Colonic mucosa (tissue), 4 donors: ENCODE measurements around the gene TLR10. TPM values are rescaled to one million over a fixed set of nuclear protein-coding genes. Genes with fewer than 3 reads are reported as not detected.

Source experiments
- DNase-seq: peaks from one replicate; pipeline ENCODE4 v3.0.0-alpha.2; 2020
- H3K27ac ChIP-seq: fragments of 200-600 bp; one replicate; pipeline ENCODE4 v1.8.0; 2021
- H3K27me3 ChIP-seq: fragments of 200-600 bp; one replicate; pipeline ENCODE4 v1.8.0; 2021
- H3K36me3 ChIP-seq: fragments of 200-600 bp; one replicate; pipeline ENCODE4 v1.8.0; 2021
- H3K4me1 ChIP-seq: fragments of 200-600 bp; one replicate; pipeline ENCODE4 v1.8.0; 2021; ENCODE audit warnings: mild to moderate bottlenecking
- H3K4me3 ChIP-seq: fragments of 200-600 bp; one replicate; pipeline ENCODE4 v1.8.0; 2021
- H3K9ac ChIP-seq, 2 donors: one replicate each; pipeline ENCODE4 v1.7.0; 2013; ENCODE audit warnings: control low read depth in 2 of 2, low read depth in 2 of 2, low read length in 2 of 2
- H3K9me3 ChIP-seq: fragments of 200-600 bp; one replicate; pipeline ENCODE4 v1.8.0; 2021
- CTCF ChIP-seq: fragments of 200-600 bp; IDR thresholded peaks from one replicate; pipeline ENCODE4 v1.8.0; 2022; ENCODE audit warnings: antibody characterized with exemption, mild to moderate bottlenecking
- intact Hi-C: fragments of 100-400 bp; cut with DNase I; formaldehyde crosslinking; loops from one replicate; pipeline ENCODE4 v1.14.1; 2022
- total RNA-seq, 2 donors: library from RNA; stranded (reverse); fragmentation: NEBNext Ultra II Directional in 1 of 2; extraction: Animal tissue kit (Norgen Biotek cat#: 25700) in 1 of 2; gene quantifications; one replicate each; pipeline ENCODE4 v1.2.1, GENCODE V29; 2021
- donor health status: healthy.
- donor health status: DM: no; HTN: no; CAD: no.
- donor health status: DM: no; HTN: no; CAD: no.

TLR10 gene
- total RNA-seq, 2 donors from 2014 or later: 0.20 to 0.24 TPM

- intact Hi-C loops: no loop called here
- H3K4me3 ChIP-seq: no peak overlapping the region
- no peak for DNase-seq
- no peaks in the 10 kb centered on the region for H3K9me3 ChIP-seq
- H3K27me3 ChIP-seq: no peaks in the 10 kb centered on the region
- H3K27ac ChIP-seq: no peak overlapping the region
- TF ChIP-seq CTCF: no peak
- no peaks in the 10 kb centered on the region for H3K4me1 ChIP-seq
- no peaks in the 10 kb centered on the region for H3K36me3 ChIP-seq
- no peak overlapping the region for H3K9ac ChIP-seq
Observed at GRCh38 chr4:38785041-38785790, 2.4 kb upstream of the TLR10 start.

GRCh38 chr4:38784141-38784540 lies 1.4 kb upstream of the TLR10 start:
- no peak overlapping the region for H3K27ac ChIP-seq
- intact Hi-C loops: no loop called here
- DNase-seq: no peak
- no peak overlapping the region for H3K4me3 ChIP-seq
- no peaks in the 10 kb centered on the region for H3K9me3 ChIP-seq
- no peaks in the 10 kb centered on the region for H3K36me3 ChIP-seq
- H3K4me1 ChIP-seq: no peaks in the 10 kb centered on the region
- TF ChIP-seq CTCF: no peak
- no peak overlapping the region for H3K9ac ChIP-seq
- no peaks in the 10 kb centered on the region for H3K27me3 ChIP-seq

- H3K27ac ChIP-seq: no peak overlapping the region
- H3K27me3 ChIP-seq: no peaks in the 10 kb centered on the region
- intact Hi-C loops: no loop called here
- no peak for DNase-seq
- no peaks in the 10 kb centered on the region for H3K9me3 ChIP-seq
- TF ChIP-seq CTCF: no peak
- no peak overlapping the region for H3K9ac ChIP-seq
- H3K4me1 ChIP-seq: no peaks in the 10 kb centered on the region
- H3K36me3 ChIP-seq: no peaks in the 10 kb centered on the region
- no peak overlapping the region for H3K4me3 ChIP-seq
Observed at GRCh38 chr4:38783109-38783460, 295 bp upstream of the TLR10 start.

GRCh38 chr4:38781854-38782261 lies 932 bp downstream of the TLR10 start:
- no peaks in the 10 kb centered on the region for H3K4me1 ChIP-seq
- no peaks in the 10 kb centered on the region for H3K9me3 ChIP-seq
- no peak overlapping the region for H3K27ac ChIP-seq
- H3K9ac ChIP-seq: no peak overlapping the region
- no peaks in the 10 kb centered on the region for H3K27me3 ChIP-seq
- H3K4me3 ChIP-seq: no peak overlapping the region
- no peak for TF ChIP-seq CTCF
- no peaks in the 10 kb centered on the region for H3K36me3 ChIP-seq
- intact Hi-C loops: no loop called here
- no peak for DNase-seq

- no peak overlapping the region for H3K27ac ChIP-seq
- H3K27me3 ChIP-seq: no peaks in the 10 kb centered on the region
- intact Hi-C loops: no loop called here
- no peaks in the 10 kb centered on the region for H3K4me1 ChIP-seq
- H3K4me3 ChIP-seq: no peak overlapping the region
- DNase-seq: no peak
- no peak for TF ChIP-seq CTCF
- no peaks in the 10 kb centered on the region for H3K36me3 ChIP-seq
- no peaks in the 10 kb centered on the region for H3K9me3 ChIP-seq
- no peak overlapping the region for H3K9ac ChIP-seq
Observed at GRCh38 chr4:38780833-38781484, 1.8 kb downstream of the TLR10 start.
